NCI-H1930 (cell line): Measurements from ENCODE around the gene RAPGEF4.

Source experiments
- DNase-seq, 2 experiments: peaks; one replicate each; lab custom pipeline; 2025; lab: John Stamatoyannopoulos, UW

RAPGEF4 gene

GRCh38 chr2:172861656-172862476, 126.2 kb downstream of the RAPGEF4 start:
- no peak for DNase-seq

GRCh38 chr2:172863341-172863740, 127.7 kb downstream of the RAPGEF4 start:
- no peak for DNase-seq

- DNase-seq: peak; percentile 22 to 57
These were observed 128.5 kb downstream of the RAPGEF4 start for GRCh38 chr2:172864182-172864581.

- DNase-seq: no peak
These were observed 129.8 kb downstream of the RAPGEF4 start for GRCh38 chr2:172865422-172865821.

GRCh38 chr2:172869861-172870260, 134.2 kb downstream of the RAPGEF4 start:
- DNase-seq: no peak

- DNase-seq: no peak
These were observed 134.8 kb downstream of the RAPGEF4 start for GRCh38 chr2:172870396-172870795.

GRCh38 chr2:172877826-172878225, 142.2 kb downstream of the RAPGEF4 start:
- DNase-seq: no peak

GRCh38 chr2:172878260-172878659, 142.6 kb downstream of the RAPGEF4 start:
- no peak for DNase-seq

GRCh38 chr2:172884336-172884735, 148.7 kb downstream of the RAPGEF4 start:
- DNase-seq: no peak

- no peak for DNase-seq
These were observed 150.4 kb downstream of the RAPGEF4 start for GRCh38 chr2:172885996-172886395.

- DNase-seq: no peak
These were observed 151.6 kb downstream of the RAPGEF4 start for GRCh38 chr2:172887280-172887679.

GRCh38 chr2:172888714-172889669, 153.3 kb downstream of the RAPGEF4 start:
- peak; percentile 82 to 88 for DNase-seq

- no peak for DNase-seq
These were observed 154.3 kb downstream of the RAPGEF4 start for GRCh38 chr2:172889768-172890430.

GRCh38 chr2:172893111-172893510, 157.5 kb downstream of the RAPGEF4 start:
- DNase-seq: no peak

GRCh38 chr2:172893671-172894070, 158.0 kb downstream of the RAPGEF4 start:
- no peak for DNase-seq

GRCh38 chr2:172894689-172895387, 159.2 kb downstream of the RAPGEF4 start:
- no peak for DNase-seq

GRCh38 chr2:172896661-172897081, 161.0 kb downstream of the RAPGEF4 start:
- no peak for DNase-seq

GRCh38 chr2:172900871-172901270, 165.2 kb downstream of the RAPGEF4 start:
- DNase-seq: peak in 1 of 2 experiments; percentile 22

- no peak for DNase-seq
These were observed 166.3 kb downstream of the RAPGEF4 start for GRCh38 chr2:172901913-172902312.

GRCh38 chr2:172904236-172904635, 168.6 kb downstream of the RAPGEF4 start:
- DNase-seq: no peak
